GM19452 (cell line): ENCODE results near the gene ICAM5.
A peak's percentile ranks its signal among the peaks of the same experiment; 100 is the strongest.
"Not testable (repeated sequence)": the region's sequence is repeated elsewhere in the genome, so short reads cannot be mapped to it uniquely, and the experiment has no call there.

Source experiments
- ATAC-seq: cut with Tn5 transposase; IDR thresholded peaks from one replicate; pipeline ENCODE4 v1.9.1; 2021; ENCODE audit not compliant: unreplicated experiment

ICAM5 gene

GRCh38 chr19:10270180-10270615 lies 19.6 kb upstream of the ICAM5 start:
- peak; percentile 43 for ATAC-seq

- peak; percentile 46 for ATAC-seq
Measured at GRCh38 chr19:10270616-10271394, 18.9 kb upstream of the ICAM5 start, which contains the start of gene ICAM1. Gene ICAM1, plus strand, starts transcription at chr19:10271120. Its CDS starts 40 bp downstream, at chr19:10271160.

GRCh38 chr19:10271543-10272086 lies 18.1 kb upstream of the ICAM5 start:
- ATAC-seq: no peak

GRCh38 chr19:10274589-10274988 lies 15.2 kb upstream of the ICAM5 start:
- ATAC-seq: no peak

GRCh38 chr19:10277795-10278589 lies 11.8 kb upstream of the ICAM5 start:
- ATAC-seq: no peak

GRCh38 chr19:10278935-10279334 lies 10.8 kb upstream of the ICAM5 start:
- ATAC-seq: no peak

- no peak for ATAC-seq
Measured at GRCh38 chr19:10279737-10280442, 9.9 kb upstream of the ICAM5 start.

- ATAC-seq: not testable (repeated sequence)
Measured at GRCh38 chr19:10282043-10282442, 7.7 kb upstream of the ICAM5 start.

- ATAC-seq: no peak
Measured at GRCh38 chr19:10283301-10284064, 6.3 kb upstream of the ICAM5 start.

GRCh38 chr19:10284065-10284959 lies 5.4 kb upstream of the ICAM5 start:
- no peak for ATAC-seq

- no peak for ATAC-seq
Measured at GRCh38 chr19:10284960-10285278, 4.8 kb upstream of the ICAM5 start.

- ATAC-seq: no peak
Measured at GRCh38 chr19:10285393-10285792, 4.4 kb upstream of the ICAM5 start.

GRCh38 chr19:10286803-10287737 lies 2.7 kb upstream of the ICAM5 start, which contains the start of gene ICAM4:
Gene ICAM4, plus strand, starts transcription at chr19:10286955. Its CDS starts 58 bp downstream, at chr19:10287013.
- ATAC-seq: no peak

GRCh38 chr19:10288662-10289166 lies 1.0 kb upstream of the ICAM5 start:
- ATAC-seq: no peak

- ATAC-seq: no peak
Measured at GRCh38 chr19:10289167-10289835, 451 bp upstream of the ICAM5 start.

- ATAC-seq: no peak
Measured at GRCh38 chr19:10290357-10290875, 664 bp downstream of the ICAM5 start.

- no peak for ATAC-seq
Measured at GRCh38 chr19:10290876-10291553, 1.3 kb downstream of the ICAM5 start.
